Caki2 (cell line): ENCODE data around the gene ALDH1L2. TPM values are rescaled to one million over a fixed set of nuclear protein-coding genes. Genes with fewer than 3 reads are reported as not detected.

Experiments
- DNase-seq: peaks from one replicate; pipeline ENCODE4 v3.0.0-alpha.2; 2015; ENCODE audit warnings: low read depth
- in situ Hi-C: cut with HindIII; loops from 2 replicates; pipeline ENCODE4 v1.10.0; 2016; ENCODE audit warnings: low sequenced_read_pairs, low pct_unique_long_range_greater_than_20kb, mixed read lengths
- total RNA-seq: library from RNA; depleted of rRNA; stranded (reverse); fragments of >200 nt; shearing (Covaris generic); gene quantifications from 2 replicates; pipeline ENCODE4 v1.2.3, GENCODE V29; 2014; ENCODE audit warnings: low replicate concordance

The ALDH1L2 gene
- total RNA-seq, 1 experiment from 2014 or later, result 1.2 TPM

GRCh38 chr12:105051981-105052380 lies 32.3 kb downstream of the ALDH1L2 start:
- in situ Hi-C loops, result no loop called here
- no peak for DNase-seq

- DNase-seq, result no peak
- in situ Hi-C loops, result no loop called here
These were observed 35.9 kb downstream of the ALDH1L2 start for GRCh38 chr12:105048315-105048714.

- DNase-seq, result no peak
- in situ Hi-C loops, result no loop called here
These were observed 37.0 kb downstream of the ALDH1L2 start for GRCh38 chr12:105047308-105047707.

- DNase-seq, result peak; percentile 15
- in situ Hi-C loops, result no loop called here
These were observed 43.1 kb downstream of the ALDH1L2 start for GRCh38 chr12:105041186-105041585.

GRCh38 chr12:105040476-105040875 lies 43.8 kb downstream of the ALDH1L2 start:
- in situ Hi-C loops, result no loop called here
- DNase-seq, result no peak

GRCh38 chr12:105036937-105037649 lies 47.2 kb downstream of the ALDH1L2 start:
- no peak for DNase-seq
- in situ Hi-C loops, result no loop called here

- DNase-seq, result no peak
- in situ Hi-C loops, result no loop called here
These were observed 50.4 kb downstream of the ALDH1L2 start for GRCh38 chr12:105033851-105034250.

- in situ Hi-C loops, result no loop called here
- no peak for DNase-seq
These were observed 51.4 kb downstream of the ALDH1L2 start for GRCh38 chr12:105032703-105033357.

- in situ Hi-C loops, result no loop called here
These were observed 53.1 kb downstream of the ALDH1L2 start for GRCh38 chr12:105030820-105031807.

GRCh38 chr12:105026411-105026810 lies 57.8 kb downstream of the ALDH1L2 start:
- in situ Hi-C loops, result no loop called here
- DNase-seq, result no peak

More at GRCh38 chr12:105030820-105031807, 53.1 kb downstream of the ALDH1L2 start:
- no peak for DNase-seq

- in situ Hi-C loops, result no loop called here
- no peak for DNase-seq
These were observed 58.4 kb downstream of the ALDH1L2 start for GRCh38 chr12:105025890-105026289.

- in situ Hi-C loops, result no loop called here
- DNase-seq, result no peak
These were observed 59.3 kb downstream of the ALDH1L2 start for GRCh38 chr12:105024928-105025327.

GRCh38 chr12:105020241-105020962 lies 63.9 kb downstream of the ALDH1L2 start:
- no peak for DNase-seq
- in situ Hi-C loops, result no loop called here

GRCh38 chr12:105018776-105019175 lies 65.5 kb downstream of the ALDH1L2 start:
- DNase-seq, result no peak
- in situ Hi-C loops, result no loop called here

- DNase-seq, result no peak
- in situ Hi-C loops, result no loop called here
These were observed 66.2 kb downstream of the ALDH1L2 start for GRCh38 chr12:105018012-105018411.

GRCh38 chr12:105015543-105015942 lies 68.7 kb downstream of the ALDH1L2 start:
- no peak for DNase-seq
- in situ Hi-C loops, result no loop called here

GRCh38 chr12:105014603-105015002 lies 69.7 kb downstream of the ALDH1L2 start:
- DNase-seq, result no peak
- in situ Hi-C loops, result no loop called here

GRCh38 chr12:105013892-105014291 lies 70.4 kb downstream of the ALDH1L2 start:
- in situ Hi-C loops, result no loop called here
- DNase-seq, result peak; percentile 12
